ENCODE measurements around the gene ST6GAL1. TPM values are rescaled to one million over a fixed set of nuclear protein-coding genes. Genes with fewer than 3 reads are reported as not detected.

ST6GAL1 gene
- total and polyA plus RNA-seq, 10 of the 15 experiments (the other 5 are each of a cell fraction or from before 2014, with no cell fraction given), result 74.2 to 248 (median 149) TPM

DNA sequence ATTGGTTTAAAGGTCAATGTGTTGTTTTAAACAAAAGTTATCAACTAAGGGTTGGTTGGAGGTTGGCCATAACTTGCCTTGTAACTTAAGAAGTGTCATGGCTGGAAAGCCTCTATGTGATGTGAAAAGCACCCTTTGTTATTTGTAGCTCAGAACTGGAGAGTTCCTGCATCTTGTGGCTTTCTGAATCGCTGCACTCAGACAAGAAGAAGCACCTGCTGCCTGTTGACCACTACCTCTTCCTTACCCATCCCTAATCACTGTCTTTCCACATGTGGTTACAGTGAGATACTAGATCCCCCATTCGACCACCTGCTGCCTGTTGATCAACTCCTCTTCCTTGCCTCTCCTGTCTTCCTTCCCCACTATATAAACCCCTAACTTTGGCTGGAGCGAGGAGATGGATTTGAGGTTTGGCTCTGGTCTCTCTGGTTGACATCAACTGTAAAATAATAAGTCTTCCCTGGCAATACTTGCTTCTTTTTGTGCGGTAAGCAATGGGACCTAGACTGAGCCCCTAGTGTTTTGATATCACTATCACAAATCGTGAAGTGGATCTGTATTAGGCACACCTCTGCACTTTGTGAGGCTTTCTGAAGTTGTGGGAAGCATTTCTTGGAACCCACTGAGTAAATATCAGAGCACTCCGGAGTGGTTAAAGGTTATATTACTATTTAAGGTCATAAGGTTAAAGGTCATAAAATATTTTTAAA, 195.1 kb downstream of the ST6GAL1 start:
- intact Hi-C loops (cut with micrococcal nuclease; ENCODE audit: unreplicated experiment) (no loop called here), in situ Hi-C loops (cut with MboI) (no loop called here)
- Histone ChIP-seq H3K36me3 (ENCODE audit: control insufficient read depth in 2 of 2, insufficient read depth in 2 of 2, low read length in 1 of 2) (no peaks in the 10 kb centered on the region), H3K27ac (ENCODE audit: control insufficient read depth, insufficient read depth) (no peak overlapping the region), H3K9ac (ENCODE audit: control insufficient read depth, insufficient read depth, low read length) (no peak overlapping the region), H2AFZ (ENCODE audit: control insufficient read depth, low read depth, low read length) (no peak overlapping the region), H3K4me2 (ENCODE audit: control insufficient read depth, insufficient read depth) (no peak overlapping the region), H3K27me3 (replicated peaks in 1 of 2; ENCODE audit: control insufficient read depth in 2 of 2, insufficient read depth in 2 of 2, low read length in 1 of 2) (no peaks in the 10 kb centered on the region), H3K4me3 (no peak overlapping the region), H3K9me3 (replicated peaks; ENCODE audit: control insufficient read depth, insufficient read depth, low read length) (peaks cover 14% of the 10 kb centered on the region), H3K79me2 (ENCODE audit: control insufficient read depth, insufficient read depth, low read length) (no peaks in the 10 kb centered on the region), H3K4me1 (ENCODE audit: control insufficient read depth, insufficient read depth, low read length) (peaks cover 9% of the 10 kb centered on the region), H4K20me1 (ENCODE audit: control insufficient read depth, insufficient read depth) (no peaks in the 10 kb centered on the region)
- no TSS peak for BruUV-seq (replicated peaks)
- 53% methylated on average over 6 of the region's 6 CpGs for WGBS (ENCODE audit: insufficient coverage, insufficient replicate concordance, low lambda C conversion rate, missing lambda C conversion rate)
- RAD21 ChIA-PET (ENCODE audit: unreplicated experiment), result interaction anchor here (1.5 kb wide), 1 partner anchor 14 kb away, joined by 5 read pairs; the partner anchor contains the start of gene RPL39L
- DNase-seq (ENCODE audit: low read depth, low spot score), result peak; percentile 46
- POLR2A ChIA-PET, result no interaction called here
- SMC1A ChIA-PET (ENCODE audit: uncharacterized antibody, unreplicated experiment), result interaction anchor here (1.0 to 1.4 kb wide), 3 partner anchors 11 to 39 kb away, joined by 3 to 6 read pairs (median 3); no protein-coding TSS in a partner anchor
- peak; percentile 91 for FAIRE-seq
- CTCF ChIA-PET, result interaction anchor here (1.1 to 4.3 kb wide), 3 partner anchors 10 to 25 kb away, joined by 3 to 24 read pairs (median 3); no protein-coding TSS in a partner anchor
- peak; percentile 82 for ATAC-seq
- TF ChIP-seq SIX5 (IDR thresholded peaks at IDR 0.05; ENCODE audit: low read depth, low read length, severe bottlenecking), result peak; percentile 4
- TF ChIP-seq ZNF217 (IDR thresholded peaks at IDR 0.05), result no peak
- TF ChIP-seq IKZF2 (IDR thresholded peaks at IDR 0.05), result peak; percentile 73 to 74
- 0 out of 2 replicates have a peak, but pooled peaks have one; percentile 8 for TF ChIP-seq BCL11A (IDR thresholded peaks at IDR 0.05; ENCODE audit: low read depth, low read length)
- TF ChIP-seq POLR2AphosphoS2 (IDR thresholded peaks at IDR 0.05; ENCODE audit: low read depth, low read length), result no peak
- no peak; the same call in 1 of the 2 replicates for TF ChIP-seq MTA3 (IDR thresholded peaks at IDR 0.05; ENCODE audit: borderline replicate concordance, low read length)
- no peak for TF ChIP-seq PML (IDR thresholded peaks at IDR 0.05; ENCODE audit: low read length)
- TF ChIP-seq FOXM1 (IDR thresholded peaks at IDR 0.05; ENCODE audit: low read depth, low read length), result no peak
- TF ChIP-seq, protein P1, sequence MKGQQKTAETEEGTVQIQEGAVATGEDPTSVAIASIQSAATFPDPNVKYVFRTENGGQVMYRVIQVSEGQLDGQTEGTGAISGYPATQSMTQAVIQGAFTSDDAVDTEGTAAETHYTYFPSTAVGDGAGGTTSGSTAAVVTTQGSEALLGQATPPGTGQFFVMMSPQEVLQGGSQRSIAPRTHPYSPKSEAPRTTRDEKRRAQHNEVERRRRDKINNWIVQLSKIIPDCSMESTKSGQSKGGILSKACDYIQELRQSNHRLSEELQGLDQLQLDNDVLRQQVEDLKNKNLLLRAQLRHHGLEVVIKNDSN (IDR thresholded peaks at IDR 0.05; ENCODE audit: borderline replicate concordance, extremely low read length, insufficient read depth, low read depth, low read length), result no peak
- no peak for TF ChIP-seq MXI1 (IDR thresholded peaks at IDR 0.05; ENCODE audit: low read depth, low read length)
- TF ChIP-seq KDM1A (IDR thresholded peaks at IDR 0.05; ENCODE audit: borderline replicate concordance), result no peak
- TF ChIP-seq HDAC2 (IDR thresholded peaks at IDR 0.05), result no peak
- TF ChIP-seq POLR2AphosphoS5 (IDR thresholded peaks at IDR 0.05; ENCODE audit: low read length), result no peak
- no peak for TF ChIP-seq RAD21 (IDR thresholded peaks at IDR 0.05; ENCODE audit: insufficient read depth, low read depth, low read length)
- no peak for TF ChIP-seq EZH2 (IDR thresholded peaks at IDR 0.05; ENCODE audit: borderline replicate concordance, control insufficient read depth, low read depth, low read length)
- TF ChIP-seq, protein P2, sequence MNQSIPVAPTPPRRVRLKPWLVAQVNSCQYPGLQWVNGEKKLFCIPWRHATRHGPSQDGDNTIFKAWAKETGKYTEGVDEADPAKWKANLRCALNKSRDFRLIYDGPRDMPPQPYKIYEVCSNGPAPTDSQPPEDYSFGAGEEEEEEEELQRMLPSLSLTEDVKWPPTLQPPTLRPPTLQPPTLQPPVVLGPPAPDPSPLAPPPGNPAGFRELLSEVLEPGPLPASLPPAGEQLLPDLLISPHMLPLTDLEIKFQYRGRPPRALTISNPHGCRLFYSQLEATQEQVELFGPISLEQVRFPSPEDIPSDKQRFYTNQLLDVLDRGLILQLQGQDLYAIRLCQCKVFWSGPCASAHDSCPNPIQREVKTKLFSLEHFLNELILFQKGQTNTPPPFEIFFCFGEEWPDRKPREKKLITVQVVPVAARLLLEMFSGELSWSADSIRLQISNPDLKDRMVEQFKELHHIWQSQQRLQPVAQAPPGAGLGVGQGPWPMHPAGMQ (IDR thresholded peaks at IDR 0.05; ENCODE audit: borderline replicate concordance), result no peak
- TF ChIP-seq, protein P3, sequence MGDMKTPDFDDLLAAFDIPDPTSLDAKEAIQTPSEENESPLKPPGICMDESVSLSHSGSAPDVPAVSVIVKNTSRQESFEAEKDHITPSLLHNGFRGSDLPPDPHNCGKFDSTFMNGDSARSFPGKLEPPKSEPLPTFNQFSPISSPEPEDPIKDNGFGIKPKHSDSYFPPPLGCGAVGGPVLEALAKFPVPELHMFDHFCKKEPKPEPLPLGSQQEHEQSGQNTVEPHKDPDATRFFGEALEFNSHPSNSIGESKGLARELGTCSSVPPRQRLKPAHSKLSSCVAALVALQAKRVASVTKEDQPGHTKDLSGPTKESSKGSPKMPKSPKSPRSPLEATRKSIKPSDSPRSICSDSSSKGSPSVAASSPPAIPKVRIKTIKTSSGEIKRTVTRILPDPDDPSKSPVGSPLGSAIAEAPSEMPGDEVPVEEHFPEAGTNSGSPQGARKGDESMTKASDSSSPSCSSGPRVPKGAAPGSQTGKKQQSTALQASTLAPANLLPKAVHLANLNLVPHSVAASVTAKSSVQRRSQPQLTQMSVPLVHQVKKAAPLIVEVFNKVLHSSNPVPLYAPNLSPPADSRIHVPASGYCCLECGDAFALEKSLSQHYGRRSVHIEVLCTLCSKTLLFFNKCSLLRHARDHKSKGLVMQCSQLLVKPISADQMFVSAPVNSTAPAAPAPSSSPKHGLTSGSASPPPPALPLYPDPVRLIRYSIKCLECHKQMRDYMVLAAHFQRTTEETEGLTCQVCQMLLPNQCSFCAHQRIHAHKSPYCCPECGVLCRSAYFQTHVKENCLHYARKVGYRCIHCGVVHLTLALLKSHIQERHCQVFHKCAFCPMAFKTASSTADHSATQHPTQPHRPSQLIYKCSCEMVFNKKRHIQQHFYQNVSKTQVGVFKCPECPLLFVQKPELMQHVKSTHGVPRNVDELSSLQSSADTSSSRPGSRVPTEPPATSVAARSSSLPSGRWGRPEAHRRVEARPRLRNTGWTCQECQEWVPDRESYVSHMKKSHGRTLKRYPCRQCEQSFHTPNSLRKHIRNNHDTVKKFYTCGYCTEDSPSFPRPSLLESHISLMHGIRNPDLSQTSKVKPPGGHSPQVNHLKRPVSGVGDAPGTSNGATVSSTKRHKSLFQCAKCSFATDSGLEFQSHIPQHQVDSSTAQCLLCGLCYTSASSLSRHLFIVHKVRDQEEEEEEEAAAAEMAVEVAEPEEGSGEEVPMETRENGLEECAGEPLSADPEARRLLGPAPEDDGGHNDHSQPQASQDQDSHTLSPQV (IDR thresholded peaks at IDR 0.05), result no peak
- TF ChIP-seq NFYB (IDR thresholded peaks at IDR 0.05; ENCODE audit: insufficient read depth, low read depth, low read length), result no peak
- TF ChIP-seq BACH1 (IDR thresholded peaks at IDR 0.05; ENCODE audit: borderline replicate concordance), result no peak

Data from GM12878 (cell line).